ENCODE results near the gene FNDC3B. TPM values are rescaled to one million over a fixed set of nuclear protein-coding genes. Genes with fewer than 3 reads are reported as not detected.
A peak's percentile ranks its signal among the peaks of the same experiment; 100 is the strongest.

Gene FNDC3B
- total RNA-seq, 1 experiment from 2014 or later = 64.6 TPM

DNA sequence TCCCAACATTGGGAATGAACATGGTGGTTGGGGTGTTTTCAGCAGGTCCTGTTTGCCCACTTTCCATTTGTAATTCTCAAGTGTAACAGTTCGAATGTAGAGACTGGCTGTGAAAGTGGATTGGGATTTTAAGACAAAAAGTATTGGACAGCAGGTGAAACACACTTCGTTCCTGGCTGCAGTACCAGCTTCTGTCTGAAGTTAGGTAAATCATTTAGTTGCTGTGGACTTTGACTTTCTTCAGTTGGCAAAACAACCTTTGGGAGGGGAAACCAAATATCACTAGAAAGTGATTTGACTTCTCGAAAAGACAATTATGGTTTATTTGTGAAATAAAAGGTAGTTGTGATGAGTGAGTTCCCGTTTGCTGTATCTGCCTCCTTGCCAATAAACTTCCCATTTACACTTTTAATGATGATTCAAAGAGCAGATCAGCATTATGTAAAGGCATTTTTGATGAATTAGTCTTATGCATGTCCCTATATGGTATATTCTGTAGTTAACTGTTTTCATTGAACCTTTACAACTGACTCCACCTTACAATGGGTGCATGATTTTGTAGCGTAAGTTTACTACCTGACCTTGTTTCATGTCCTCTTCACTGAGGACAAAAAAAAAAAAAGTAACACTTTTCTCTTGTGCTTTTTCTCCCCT is 34.0 kb downstream of the FNDC3B start:
- no peak for DNase-seq (ENCODE audit: low read depth)

DNA sequence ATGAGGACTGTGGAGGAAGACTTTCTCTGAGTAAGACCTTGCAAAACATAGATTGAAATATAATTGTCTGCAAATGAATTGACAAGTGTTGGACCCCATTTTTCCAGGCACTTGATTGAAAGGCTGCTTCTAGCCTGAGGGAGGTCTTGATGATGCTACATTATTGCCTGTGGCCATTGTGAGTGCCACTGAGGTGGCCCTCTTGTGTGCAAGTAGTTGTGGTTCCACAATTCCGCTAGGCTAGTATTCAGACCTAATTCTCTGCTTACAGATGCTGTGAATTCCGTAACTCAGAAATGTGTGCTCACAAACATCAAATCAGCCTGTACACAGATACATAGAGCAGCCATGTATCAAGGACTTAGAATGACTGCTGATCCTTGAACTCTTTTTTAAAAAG is 34.7 kb downstream of the FNDC3B start:
- DNase-seq (ENCODE audit: low read depth) = no peak

DNA sequence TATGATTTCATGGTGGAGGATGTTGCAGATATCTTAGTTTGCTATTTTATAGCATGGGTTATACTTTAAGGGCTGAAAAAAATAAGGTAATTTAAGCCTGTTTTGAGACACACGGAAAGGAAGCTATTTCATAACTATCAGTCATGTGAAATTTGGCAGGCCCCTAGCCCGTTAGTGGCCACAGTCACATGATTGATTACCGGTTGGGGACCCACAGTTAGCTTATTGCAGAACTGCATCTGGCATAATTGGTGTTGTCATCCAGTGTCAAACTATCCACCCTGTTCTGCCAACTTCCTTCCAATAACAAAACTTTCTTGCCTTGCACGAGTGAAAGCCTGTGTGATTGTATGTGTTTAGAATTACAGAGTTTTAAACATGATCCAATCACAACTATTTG is 35.2 kb downstream of the FNDC3B start:
- no peak for DNase-seq (ENCODE audit: low read depth)

DNA sequence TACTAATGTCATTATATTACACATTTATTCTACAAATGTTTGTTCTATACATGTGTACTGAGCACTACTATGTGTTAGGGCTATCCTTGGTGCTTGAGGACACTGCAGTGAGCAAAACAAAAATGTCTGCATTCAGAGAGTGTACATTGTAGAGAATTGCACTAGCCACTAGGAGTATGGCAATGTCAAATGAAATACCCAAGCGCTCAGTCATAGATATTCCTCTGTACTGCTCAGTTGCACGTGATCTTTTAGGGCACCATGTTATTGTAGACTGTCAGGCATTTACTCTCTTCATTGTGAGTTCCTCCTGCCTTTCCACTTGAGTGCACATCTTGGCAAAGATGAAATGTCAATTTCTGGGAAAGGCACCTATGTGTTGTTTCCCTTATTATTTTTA is 36.8 kb downstream of the FNDC3B start:
- DNase-seq (ENCODE audit: low read depth) = peak; percentile 57

DNA sequence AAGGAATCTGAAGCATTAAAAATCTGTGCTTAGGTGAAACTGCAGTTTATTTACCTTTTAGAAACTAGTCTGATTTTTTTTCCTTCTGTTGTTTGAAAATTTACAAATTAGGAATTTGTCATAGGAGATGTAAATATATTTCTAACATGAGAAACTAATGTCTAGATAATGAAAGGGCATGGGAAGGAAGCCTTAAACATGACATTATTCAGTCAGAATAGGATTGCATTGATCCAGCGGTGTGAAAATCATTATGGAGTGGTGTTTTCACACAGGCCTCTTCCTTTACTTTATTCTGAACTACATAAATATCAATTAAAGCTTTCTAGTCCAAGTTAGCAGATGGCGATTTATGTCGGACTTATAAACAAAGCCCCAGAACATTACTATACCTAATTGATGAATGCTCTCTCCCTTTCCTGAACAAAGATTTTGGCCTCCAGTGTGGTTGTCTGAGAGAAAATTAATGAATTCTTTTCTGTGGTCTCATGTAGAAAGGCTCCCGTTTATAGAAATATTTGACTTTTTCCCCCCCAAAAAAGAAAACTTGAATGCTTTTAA is 37.9 kb downstream of the FNDC3B start:
- no peak for DNase-seq (ENCODE audit: low read depth)

DNA sequence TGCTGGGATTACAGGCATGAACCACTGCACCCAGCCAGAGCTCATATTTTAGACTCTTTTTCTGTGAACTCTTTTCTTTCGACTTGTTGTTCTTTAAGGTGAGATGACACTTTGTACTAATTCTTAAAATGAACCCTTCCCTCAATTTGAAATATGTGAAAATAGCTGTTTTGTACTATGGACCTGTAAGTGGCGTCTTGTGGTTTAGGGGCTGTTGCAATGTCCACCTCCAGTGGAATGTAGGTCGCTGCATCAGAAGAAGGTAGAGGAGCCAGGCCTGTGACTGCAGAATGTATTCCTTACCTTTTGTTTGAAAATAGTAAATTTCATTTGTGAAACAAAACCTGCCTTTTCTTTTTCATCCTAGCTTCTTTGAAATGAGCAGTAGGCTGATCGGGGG is 38.9 kb downstream of the FNDC3B start:
- DNase-seq (ENCODE audit: low read depth) = no peak

DNA sequence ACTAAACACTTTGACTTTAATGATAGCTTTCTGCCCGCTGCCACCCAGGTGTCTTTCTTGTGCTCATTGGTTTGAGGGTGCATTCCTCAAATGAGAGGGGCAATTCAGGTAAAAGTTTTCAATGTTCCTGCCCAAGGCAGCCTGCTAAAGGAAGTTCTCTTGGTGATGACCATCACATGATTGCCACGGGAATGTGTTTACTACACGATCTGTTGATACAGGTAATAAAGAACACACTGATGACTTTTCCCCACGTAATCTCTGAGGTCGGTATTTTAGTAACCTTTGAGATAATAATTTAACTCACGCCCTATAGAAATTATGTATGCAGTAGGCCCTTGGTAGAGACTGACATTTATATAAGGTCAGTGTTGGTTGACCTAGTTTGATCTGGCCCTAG is 39.3 kb downstream of the FNDC3B start:
- DNase-seq (ENCODE audit: low read depth) = no peak

DNA sequence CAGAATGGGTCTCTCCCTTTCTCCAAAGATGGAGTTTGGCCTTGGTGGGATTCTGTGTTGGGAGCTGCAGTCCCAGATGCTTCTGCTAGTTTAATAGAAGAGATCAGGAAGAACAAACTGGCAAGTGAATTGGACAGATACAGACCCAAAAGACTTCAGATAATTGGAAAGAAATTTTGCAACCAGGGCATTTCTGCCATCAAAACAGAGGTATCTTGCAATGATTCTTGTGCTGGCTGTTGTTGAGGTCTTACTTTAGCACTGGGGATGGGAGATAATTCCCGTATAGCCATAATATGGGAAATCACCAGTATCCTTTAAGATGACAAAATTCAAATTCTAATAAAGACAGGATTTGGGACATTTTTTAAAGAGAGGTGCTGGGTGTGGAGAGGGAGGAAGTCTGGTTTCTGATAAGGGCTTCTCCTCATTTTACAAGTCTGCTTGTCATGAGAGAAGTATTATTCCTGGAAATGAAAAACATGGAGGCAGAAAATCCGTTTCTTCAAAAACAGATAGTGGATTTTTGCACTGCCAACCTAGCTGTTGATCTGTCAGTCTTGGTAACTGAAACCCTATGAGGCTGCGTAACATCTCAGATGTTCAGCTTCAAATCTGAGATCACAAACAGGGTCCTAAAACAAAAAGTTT is 40.1 kb downstream of the FNDC3B start:
- DNase-seq (ENCODE audit: low read depth) = no peak

DNA sequence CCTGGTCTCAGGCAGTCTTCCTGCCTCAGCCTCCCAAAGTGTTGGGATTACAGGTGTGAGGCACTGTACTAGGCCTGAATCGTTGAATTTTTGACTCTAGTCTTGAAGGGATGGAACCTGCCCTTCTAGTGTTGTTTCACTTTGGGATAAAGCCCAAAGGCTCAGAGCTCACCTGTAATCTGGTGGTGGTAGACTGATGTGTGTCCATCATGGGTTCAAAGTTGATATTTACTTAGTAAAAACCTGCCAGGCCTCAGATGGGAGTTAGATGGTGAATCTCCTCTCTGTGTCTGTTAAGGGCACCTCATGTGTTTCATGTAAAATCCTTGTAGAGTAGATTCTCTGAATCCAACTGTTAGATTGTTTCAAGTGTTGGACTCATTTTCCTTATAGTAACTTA is 41.1 kb downstream of the FNDC3B start:
- DNase-seq (ENCODE audit: low read depth) = no peak

DNA sequence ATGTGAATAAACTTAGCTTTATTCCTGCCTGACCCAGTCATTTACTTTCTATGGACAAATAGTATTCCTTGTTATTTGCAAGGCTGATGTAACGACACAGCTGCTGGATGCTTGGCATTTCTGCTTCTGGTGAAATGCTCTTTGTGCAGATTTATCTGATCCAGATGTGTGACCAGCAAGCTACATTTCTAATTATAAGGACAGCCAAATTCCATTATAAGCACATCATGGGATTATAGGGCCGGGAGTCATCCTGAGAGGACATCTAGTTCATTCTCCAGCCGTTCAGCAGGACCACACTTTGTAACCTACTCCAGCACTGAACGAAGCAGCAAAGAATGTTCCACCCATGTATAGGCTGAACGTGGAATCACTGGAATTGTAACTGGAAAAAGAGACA is 42.9 kb downstream of the FNDC3B start:
- DNase-seq (ENCODE audit: low read depth) = peak; percentile 98

DNA sequence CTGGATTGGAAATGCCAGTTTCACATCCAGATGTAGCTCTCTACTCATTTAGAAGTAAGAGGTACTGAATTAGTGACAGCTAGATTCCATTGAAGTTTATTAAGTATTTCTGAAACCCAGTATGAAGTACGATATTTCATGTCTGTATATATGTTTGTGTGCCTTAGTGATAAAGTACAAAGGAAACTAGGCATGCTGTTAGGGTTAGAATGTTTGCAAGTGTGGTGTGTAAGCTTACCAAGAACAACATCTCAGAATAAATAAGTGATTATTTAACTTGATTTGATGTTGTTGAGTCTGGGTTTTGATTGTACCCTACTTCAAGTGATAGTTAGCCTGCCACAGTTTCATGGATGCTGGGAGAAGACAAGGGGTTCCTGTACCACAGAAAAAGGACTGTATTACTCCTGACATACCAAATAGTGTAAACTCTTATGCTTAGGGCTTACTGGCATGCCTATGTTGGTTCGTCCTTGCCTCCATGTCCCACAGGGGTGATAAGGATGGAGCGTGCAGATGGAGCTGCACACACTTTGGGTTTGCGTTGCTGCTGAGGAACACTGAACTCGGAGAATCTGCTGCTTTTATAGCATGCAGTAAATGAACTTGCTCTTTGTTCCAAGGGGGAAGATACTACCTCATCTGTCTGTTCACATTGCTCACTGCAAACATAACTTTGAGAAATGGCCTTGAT is 43.6 kb downstream of the FNDC3B start:
- no peak for DNase-seq (ENCODE audit: low read depth)

DNA sequence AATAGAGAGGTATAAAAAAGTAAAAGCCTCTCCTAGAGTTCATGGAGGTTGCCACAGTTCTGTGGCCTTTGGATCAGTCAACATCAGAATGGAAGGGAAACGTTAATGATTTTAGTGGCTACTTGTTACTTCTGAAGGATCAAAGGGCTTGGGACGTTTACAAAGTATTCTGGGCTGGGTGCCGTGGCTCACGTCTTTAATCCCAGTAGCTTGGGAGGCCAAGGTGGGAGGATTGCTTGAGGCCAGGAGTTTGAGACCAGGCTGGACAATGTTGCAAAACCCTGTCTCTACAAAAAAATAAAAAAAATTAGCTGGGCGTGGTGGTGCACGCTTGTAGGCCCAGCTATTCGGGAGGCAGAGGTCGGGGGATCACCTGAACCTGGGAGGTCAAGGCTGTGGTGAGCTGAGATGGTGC is 44.6 kb downstream of the FNDC3B start:
- no peak for DNase-seq (ENCODE audit: low read depth)

DNA sequence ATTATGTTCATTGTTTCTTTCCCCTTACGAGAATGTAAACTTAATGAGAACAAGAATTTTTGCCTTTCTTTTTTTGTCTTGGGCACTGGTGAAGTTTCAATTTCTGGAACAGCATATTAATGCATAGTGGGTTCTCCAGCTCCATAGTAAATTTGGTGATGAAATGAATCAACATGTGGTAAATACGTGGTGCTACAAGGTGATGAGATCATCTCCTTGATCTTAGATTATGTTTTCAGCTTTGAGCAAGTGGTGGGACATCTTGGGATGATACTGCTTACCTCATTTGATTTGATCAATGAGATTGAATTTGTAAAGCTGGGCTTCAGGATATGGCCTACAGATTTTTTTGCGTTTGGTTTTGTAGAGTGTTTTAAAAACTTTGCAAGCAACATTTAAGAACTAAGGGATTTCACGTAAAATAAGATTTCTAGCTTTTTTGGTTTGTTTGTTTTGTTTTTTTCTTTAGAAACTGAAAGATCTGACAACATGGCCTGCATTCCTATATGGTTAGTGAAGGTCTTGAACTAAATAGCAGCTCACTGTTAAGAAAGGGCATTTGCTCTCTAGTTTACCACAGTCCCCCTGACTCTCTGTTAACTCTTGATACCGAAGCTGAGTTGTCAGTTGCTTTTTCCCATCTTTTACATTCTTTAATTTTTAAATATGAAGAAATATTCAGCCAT is 45.6 kb downstream of the FNDC3B start:
- peak; percentile 29 for DNase-seq (ENCODE audit: low read depth)

DNA sequence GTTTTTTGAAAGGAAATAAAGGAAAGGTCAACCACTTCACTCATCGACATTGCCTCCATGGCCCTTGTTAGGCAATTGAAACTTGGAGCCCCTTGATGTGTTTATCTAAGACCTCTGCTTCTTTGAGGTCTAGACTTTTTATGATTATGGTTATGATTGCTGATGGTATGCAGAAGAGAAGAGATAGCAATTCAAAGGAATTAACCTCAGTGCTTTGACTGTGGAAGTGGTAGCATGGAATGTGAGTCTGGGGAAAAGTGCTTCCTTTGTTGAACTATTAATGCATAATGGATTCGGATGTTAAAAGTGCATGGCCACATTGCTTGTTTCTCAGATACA is 46.1 kb downstream of the FNDC3B start:
- DNase-seq (ENCODE audit: low read depth) = no peak

DNA sequence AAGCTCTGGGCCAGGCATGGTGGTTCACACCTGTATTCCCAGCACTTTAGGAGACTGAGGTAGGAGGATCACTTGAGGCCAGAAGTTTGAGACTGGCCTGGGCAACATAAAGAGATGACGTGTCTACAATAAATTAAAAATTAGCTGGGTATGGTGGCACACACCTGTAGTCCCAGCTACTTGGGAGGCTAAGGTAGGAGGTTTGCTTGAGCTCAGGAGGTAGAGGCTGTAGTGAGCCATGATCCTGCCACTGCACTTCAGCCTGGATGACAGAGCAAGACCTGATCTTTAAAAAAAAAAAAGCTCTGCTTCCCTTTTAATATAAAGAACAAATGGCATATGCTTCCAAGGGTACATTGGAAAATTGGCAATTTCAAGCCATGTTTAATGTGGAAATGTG is 46.7 kb downstream of the FNDC3B start:
- no peak for DNase-seq (ENCODE audit: low read depth)

DNA sequence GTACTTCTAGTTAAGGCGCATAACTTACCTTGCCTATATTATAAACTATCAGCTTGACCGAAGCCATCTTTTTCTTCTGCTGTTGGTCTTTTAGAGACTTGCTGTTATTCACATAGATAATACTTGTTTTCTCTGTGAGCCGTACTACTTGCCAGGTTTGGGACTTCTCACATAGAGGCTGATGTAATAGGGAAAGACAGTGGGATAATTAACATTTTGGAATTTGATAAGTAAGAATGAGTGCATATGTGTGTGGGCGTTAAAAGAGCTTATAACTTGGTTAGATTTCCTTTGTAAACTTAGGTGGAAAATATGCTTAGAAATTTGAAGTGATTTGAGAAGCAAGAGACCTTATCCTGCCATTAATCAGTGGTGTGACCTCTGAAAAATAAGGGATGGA is 47.8 kb downstream of the FNDC3B start:
- no peak for DNase-seq (ENCODE audit: low read depth)

DNA sequence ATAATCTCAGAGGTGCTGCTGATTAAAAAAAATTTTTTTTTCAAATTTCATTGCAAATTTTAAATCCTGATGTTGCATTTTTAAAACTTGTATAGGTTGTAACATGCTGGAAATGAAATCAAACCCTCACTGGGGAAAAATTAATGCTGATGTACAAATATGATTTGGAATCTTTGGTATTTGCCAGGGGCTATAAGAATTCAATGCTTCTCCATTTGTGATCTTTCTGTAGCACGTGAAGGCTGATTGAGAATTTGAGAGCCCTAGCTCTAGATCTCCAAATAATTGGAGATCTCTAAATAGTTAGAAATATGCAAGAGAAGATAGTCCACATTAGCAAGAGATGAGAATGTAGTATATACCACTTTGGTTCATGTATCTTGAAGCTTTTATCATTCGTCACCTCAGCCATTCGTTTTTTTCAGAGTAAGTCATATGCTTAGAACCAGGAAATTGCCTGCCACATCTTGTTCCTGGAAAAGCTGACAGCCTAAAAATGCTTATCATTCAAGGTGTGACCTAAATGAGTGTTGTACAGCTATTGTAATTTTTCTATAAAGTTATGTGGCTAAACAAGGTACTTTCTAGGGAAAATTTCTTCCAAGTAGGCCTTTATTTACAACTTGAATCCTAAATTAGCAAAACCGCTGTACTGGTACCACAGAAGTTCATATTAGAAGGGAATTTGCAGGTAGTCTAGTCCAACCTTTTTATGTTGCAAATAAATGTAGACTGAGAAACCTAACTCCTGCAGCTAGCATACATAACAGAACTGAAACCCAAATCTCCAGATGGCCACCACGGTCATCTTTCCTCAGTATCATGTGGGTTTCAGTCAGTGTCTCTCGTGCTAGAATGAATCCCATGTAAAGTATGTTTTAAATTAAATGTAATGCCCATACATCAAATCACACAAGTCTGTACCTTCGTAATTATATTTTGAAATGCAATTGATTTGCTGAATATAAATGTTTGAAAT is 48.5 kb downstream of the FNDC3B start:
- no peak for DNase-seq (ENCODE audit: low read depth)

DNA sequence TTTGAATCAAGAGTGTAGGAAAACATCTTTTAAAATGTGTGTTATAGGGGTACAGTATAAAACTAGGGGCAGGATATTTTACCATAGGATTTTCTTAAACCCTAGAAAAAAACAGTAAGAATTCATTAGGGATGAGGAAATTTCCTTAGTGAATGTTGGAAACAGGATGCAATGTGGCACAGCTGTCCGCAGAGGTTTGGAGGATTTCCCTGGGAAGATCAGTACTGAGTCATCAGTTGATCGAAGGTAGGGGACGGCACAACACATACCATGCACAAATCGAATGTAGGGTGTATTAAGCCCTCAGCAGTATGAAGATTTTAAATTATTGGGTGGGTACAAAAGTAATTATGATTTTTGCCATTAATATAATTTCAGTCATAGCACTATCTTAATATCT is 49.9 kb downstream of the FNDC3B start:
- DNase-seq (ENCODE audit: low read depth) = peak; percentile 67

DNA sequence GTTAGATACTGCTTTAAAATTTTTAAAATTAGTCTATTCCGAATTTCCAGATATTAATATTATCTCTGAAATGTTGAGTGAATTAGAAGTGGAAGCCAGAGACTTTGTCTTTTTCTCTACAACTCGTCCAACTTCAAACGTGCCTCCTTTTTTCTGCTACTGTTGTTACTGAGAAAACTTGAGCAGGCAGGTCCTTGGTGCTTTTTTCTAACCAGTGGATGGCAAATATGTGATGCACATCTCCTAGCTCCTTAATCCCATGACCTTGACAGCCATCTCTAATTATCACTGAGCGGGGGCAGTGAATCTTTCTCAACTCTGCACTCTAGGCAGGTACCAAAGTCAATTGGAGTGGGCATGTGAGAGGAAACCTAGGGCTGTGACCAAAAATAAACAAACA is 50.7 kb downstream of the FNDC3B start:
- DNase-seq (ENCODE audit: low read depth) = no peak

DNA sequence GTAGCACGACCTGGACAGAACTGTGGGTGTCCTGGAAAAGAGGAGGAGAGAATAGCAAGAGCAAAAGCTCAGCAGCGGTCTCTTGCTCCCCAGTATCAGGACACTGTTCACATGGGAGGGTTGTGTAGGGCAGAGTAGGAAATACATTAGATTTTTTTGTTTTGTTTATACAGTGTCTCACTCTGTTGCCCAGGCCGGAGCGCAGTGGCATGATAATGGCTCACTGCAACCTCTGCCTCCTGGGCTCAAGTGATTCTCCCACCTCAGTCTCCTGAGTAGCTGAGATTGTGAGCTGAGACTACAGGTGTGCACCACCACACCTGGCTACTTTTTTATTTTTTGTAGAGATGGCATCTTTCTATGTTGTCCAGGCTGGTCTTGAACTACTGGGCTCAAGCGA is 53.3 kb downstream of the FNDC3B start:
- no peak for DNase-seq (ENCODE audit: low read depth)

Data from RPMI7951 (cell line).